C4-2B (cell line): Measurements from ENCODE around the gene GALNT1.

ENCODE experiments used
- H3K27ac ChIP-seq: fragments of 450-650 bp; 2 replicates; pipeline ENCODE4 v1.5.1; 2017
- CTCF ChIP-seq: fragments of 450-650 bp; conservative IDR thresholded peaks from 2 replicates; pipeline ENCODE4 v1.5.1; 2017; ENCODE audit warnings: mild to moderate bottlenecking
- ZFX ChIP-seq: fragments of 450-650 bp; IDR thresholded peaks from 2 replicates; pipeline ENCODE4 v1.6.1; 2017

The GALNT1 gene

GRCh38 chr18:35692866-35693265 is 111.3 kb downstream of the GALNT1 start:
- TF ChIP-seq ZFX: no peak
- TF ChIP-seq CTCF: no peak
- H3K27ac ChIP-seq: no peak overlapping the region

- no peak for TF ChIP-seq ZFX
- no peak for TF ChIP-seq CTCF
These were observed 112.3 kb downstream of the GALNT1 start for GRCh38 chr18:35693829-35694228.

GRCh38 chr18:35694808-35695207 is 113.3 kb downstream of the GALNT1 start:
- TF ChIP-seq CTCF (no peak), ZFX (no peak)

More at GRCh38 chr18:35693829-35694228, 112.3 kb downstream of the GALNT1 start:
- no peak overlapping the region for H3K27ac ChIP-seq

GRCh38 chr18:35695384-35695783 is 113.8 kb downstream of the GALNT1 start:
- peak overlapping the region; percentile 31; the same call in 1 of the 2 replicates for H3K27ac ChIP-seq
- TF ChIP-seq CTCF: no peak
- no peak for TF ChIP-seq ZFX

More at GRCh38 chr18:35694808-35695207, 113.3 kb downstream of the GALNT1 start:
- no peak overlapping the region for H3K27ac ChIP-seq

- H3K27ac ChIP-seq: peak overlapping the region; percentile 31
- TF ChIP-seq ZFX (no peak), CTCF (no peak)
These were observed 114.3 kb downstream of the GALNT1 start for GRCh38 chr18:35695803-35696202.

- no peak for TF ChIP-seq CTCF
- no peak for TF ChIP-seq ZFX
- no peak overlapping the region; the same call in 1 of the 2 replicates for H3K27ac ChIP-seq
These were observed 114.8 kb downstream of the GALNT1 start for GRCh38 chr18:35696307-35696706.

- TF ChIP-seq CTCF (no peak), ZFX (no peak)
- no peak overlapping the region for H3K27ac ChIP-seq
These were observed 116.3 kb downstream of the GALNT1 start for GRCh38 chr18:35697869-35698268.
